ENCODE measurements around the gene RASGRP2.

Gene RASGRP2

GRCh38 chr11:64757549-64758329 is 13.8 kb upstream of the RASGRP2 start:
- no peak for DNase-seq (ENCODE audit: low read depth, low spot score)

DNA sequence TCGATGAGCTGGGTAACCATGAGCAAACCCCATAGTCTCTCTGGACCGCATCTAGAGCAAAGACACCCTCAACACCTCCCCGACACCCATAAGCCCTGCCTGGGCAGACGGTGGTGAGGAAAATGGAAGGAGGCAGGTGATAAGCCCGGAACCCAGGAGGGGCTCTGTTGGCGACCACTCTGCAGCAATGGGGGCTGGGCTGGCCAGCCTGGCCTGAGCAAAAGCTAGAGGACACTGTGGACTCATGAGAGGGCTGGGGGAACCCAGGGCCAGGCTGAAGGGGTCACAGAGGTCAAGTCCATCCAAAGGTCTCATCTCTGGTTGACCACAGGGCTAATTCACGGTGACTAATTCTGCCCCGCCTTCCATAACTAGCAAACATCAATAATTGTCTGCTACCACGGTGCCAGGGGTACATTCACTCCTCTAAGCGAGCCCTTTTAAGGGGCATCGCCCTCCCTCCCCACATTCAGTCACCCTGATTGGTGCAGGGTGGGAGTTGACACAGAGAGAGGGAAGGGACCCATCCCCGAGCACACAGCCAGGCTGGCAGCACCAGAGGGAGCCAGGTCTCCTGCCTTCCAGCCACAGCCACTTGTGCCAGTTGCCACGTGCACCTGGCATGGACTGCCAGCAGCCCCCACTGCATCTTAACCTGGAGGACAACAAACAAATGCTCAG is 11.9 kb upstream of the RASGRP2 start:
- no peak for DNase-seq (ENCODE audit: low read depth, low spot score)

GRCh38 chr11:64754919-64755662 is 11.1 kb upstream of the RASGRP2 start:
- DNase-seq (ENCODE audit: low read depth, low spot score): no peak

DNA sequence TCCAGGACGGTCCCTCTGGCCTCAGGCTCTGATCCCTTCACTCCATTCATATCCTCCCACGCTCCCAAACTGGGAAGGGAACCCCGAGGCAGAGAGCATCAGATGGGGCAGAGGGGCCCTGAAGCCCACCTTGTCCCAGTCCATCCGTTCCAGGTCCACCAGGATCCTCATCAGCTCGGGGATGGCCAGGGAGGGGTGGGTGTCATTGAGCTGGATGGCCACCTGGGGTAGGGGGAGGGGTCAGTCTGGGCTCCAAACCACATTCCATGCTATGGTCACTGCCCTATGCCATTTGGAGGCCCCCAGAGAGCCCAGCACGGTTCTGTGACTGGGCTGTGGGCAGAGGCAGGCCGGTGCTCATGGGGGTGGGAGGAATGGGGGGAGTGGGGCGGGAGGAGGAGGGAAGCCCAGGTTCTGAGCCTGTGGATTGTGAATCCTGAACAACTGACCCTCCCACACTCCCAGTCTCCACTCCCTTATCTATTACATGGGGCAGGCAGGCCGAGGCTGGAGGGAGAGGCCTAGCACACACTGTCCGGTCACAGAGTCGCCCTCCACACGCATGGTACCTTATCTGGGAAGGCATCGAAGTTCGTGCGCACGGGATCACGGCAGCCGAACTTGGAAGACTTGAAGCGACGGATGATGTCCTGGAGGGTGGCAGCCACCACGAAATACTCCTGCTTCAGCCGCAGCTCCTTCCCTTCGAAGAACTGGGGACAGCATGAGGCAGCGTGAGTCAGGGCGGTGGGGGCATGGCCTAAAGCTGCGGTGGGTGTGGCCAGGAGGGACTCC is 10.4 kb upstream of the RASGRP2 start:
- no peak for DNase-seq (ENCODE audit: low read depth, low spot score)

DNA sequence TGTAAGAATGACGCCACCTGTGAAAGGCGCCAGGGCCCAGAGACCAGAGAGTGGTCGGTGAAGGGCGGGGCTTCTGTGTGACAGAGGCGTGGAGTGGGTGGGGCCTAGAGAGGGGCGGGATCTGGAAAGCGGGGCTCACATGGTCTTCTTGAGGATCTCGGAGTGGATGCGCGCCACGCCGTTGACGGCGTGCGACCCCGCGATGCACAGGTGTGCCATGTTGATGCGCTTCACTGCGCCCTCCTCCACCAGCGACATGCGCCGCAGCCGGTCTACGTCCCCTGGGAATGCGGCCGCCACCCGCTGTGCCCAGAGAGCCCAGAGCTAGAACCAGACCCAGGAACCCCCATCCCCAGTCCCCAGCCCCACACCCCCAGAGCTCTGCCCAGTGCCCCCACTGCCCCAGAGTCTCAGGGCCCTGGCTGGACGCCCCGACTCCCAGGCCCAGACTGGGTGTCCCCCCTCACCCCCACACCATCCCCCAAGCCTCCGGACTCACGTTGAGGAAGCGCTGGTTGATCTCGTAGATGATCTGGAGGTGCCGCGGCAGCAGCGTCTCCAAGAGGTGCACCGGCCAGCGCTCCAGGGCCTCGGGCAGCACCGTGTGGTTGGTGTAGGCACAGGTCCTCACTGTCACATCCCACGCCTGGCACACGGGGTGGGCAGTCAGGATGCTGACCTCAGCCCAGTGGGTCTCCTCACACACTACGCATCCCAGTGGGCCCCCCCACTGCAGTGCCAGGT is 9.6 kb upstream of the RASGRP2 start:
- no peak for DNase-seq (ENCODE audit: low read depth, low spot score)

DNA sequence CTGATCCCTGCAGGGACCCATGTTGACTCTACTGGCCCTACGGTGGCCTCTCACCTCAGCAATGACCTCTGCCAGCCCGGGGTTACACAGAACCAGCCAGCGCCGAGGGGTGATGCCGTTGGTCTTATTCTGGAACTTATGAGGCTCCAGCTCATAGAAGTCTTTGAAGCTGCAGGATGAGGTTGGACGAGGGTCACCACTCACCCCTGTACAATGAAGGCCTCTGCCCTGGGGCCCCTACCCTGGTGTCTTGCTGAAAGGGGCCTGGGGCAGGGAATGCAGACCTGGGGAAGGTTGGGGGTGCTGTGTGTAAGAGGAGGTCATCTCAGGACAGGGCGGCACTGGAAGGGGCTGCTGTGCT is 9.1 kb upstream of the RASGRP2 start:
- DNase-seq (ENCODE audit: low read depth, low spot score): no peak

GRCh38 chr11:64752175-64752970 is 8.4 kb upstream of the RASGRP2 start:
- no peak for DNase-seq (ENCODE audit: low read depth, low spot score)

- DNase-seq (ENCODE audit: low read depth, low spot score): no peak
These were observed 7.6 kb upstream of the RASGRP2 start for GRCh38 chr11:64751580-64751979.

DNA sequence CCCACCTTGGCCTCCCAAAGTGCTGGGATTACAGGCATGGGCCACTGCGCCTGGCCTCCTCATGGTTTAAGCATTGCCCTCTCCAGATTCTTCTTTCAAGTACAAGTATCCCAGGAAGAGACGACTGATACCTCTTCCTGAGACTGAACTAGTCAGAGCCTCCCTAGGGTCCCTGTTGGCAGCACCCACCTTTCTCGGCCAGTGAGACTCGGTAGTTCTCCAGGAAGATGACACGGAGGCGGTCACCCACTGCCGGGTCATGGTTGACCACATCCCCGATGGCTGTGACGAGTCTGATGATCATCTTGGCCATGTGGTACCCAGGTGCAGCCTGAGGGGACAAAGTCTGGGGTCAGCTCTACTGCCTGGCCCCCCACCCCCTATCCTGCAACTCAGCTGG is 7.2 kb upstream of the RASGRP2 start:
- no peak for DNase-seq (ENCODE audit: low read depth, low spot score)

DNA sequence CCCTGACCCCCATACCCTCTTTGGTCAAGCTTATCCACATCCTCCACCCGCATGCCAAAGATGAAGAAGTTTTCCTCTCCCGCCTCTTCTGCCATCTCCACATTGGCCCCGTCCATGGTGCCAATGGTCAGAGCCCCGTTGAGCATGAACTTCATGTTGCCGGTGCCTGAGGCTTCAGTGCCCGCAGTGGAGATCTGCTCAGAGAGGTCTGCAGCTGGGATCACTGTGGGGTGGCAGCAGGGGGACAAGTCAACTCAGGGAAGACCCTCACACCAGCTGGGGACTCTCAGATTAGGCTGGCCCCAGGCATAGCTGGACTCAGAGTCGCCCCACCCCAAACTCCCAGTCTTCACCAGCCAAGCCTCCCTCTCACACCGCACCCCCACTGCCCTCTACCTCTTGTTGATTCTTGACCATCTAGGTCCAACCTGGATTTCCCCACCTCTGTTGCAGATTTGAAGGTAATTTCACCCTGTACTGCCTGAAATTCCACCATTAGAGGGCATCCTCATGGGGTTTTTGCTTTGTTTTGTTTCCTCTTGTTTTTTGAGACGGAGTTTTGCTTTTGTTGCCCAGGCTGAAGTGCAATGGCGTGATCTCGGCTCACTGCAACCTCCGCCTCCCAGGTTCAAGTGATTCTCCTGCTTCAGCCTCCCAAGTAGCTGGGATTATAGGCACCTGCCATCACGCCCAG is 6.6 kb upstream of the RASGRP2 start:
- no peak for DNase-seq (ENCODE audit: low read depth, low spot score)

DNA sequence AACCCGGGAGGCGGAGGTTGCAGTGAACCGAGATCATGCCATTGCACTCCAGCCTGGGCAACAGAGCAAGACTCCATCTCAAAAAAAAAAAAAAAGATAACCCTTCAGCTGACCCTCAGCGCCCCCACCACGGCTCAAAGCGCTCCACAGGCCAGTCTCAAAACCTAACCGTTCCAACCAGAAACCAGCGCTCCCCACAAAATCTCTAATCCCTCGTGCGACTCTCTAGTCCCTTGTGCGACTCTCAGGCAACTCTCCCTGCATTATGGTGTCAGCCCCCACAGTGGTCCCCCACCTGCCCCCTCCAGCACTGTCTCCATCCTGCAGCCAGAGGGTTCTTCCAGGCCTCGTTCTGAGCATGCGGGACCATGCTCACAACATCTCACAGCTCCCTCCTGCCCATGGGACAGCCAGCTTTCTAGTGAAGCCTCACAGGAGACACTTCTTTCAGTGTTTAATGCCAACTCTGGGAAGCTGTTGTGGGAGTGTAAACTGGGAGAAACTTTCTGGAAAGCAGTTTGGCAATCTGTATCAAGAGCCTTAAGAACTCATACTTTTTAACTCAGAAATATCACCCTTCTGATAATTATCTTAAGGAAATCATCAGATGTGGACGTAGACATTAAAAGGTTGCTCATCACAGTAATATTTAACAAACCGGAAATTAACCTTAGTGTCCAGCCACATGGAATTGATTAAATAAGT is 4.2 kb upstream of the RASGRP2 start:
- no peak for DNase-seq (ENCODE audit: low read depth, low spot score)

DNA sequence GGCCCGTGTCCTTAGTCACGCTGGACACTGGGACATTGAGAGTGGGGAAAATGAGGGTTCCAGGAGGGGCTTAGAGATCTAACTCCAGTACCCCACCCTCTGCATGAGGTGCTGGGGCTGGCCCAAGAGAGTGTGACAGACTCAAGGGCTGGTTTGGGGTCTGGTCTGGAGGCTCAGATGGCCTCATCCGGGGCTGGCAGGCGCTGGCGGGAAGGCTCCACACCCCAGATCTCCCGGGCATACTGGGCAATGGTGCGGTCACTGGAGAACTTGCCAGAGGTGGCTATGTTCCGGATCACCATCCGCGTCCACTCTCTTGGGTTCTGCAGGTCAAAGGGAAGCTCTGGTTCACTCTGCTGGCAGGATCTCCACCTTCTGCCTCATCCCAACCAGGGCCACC is 2.5 kb upstream of the RASGRP2 start:
- no peak for DNase-seq (ENCODE audit: low read depth, low spot score)

- DNase-seq (ENCODE audit: low read depth, low spot score): peak; percentile 37
These were observed 1.8 kb upstream of the RASGRP2 start for GRCh38 chr11:64745521-64746328.

DNA sequence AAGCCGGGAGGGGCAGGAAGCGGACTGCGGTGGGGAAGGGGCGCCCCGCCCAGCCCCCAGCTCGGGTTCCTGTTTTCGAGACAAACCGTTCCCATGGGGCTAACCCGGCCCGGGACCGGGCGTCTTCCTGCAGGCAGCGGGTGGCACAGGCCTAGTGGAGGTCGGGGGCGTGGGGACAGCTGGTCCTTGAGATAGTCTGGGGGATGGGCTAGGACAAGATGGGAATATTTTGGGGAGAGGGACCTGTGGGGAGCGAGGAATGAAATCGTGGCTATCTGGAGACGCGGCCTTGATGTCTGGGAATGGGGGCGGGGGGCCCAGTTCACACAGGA is 1.2 kb upstream of the RASGRP2 start:
- no peak for DNase-seq (ENCODE audit: low read depth, low spot score)

DNA sequence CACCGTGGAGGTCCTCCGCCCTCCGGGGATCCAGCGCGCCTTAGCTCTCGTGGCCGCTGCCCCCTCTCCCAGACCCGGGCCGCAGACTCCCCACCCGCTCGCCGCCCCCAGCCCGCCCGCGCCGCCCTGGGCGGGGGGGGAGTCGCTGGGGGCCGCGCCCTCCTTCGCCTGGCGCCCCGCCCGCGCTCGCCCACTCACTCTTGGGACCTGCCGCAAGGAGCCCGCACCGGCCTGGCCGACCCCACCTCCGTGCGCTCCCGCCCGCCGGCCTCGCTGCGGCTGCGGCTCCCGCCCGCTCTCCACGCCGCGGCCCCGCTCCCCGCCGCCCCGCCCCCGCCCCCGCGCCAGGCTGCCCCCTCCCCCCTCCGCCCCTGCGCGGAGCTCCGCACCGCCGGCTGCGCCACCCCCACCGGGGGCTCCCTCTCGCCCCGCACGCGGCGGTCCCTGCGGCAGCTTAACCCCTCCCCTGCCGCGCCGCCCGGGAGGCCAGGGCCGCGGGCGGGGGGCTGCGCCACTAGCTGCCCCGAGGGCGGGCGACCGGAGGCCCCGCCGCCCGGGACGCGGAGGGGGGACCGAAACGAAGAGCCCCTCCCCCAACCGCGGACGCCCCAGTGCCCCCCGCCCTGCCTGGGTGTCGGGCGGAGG is 724 bp upstream of the RASGRP2 start:
- DNase-seq (ENCODE audit: low read depth, low spot score): no peak

DNA sequence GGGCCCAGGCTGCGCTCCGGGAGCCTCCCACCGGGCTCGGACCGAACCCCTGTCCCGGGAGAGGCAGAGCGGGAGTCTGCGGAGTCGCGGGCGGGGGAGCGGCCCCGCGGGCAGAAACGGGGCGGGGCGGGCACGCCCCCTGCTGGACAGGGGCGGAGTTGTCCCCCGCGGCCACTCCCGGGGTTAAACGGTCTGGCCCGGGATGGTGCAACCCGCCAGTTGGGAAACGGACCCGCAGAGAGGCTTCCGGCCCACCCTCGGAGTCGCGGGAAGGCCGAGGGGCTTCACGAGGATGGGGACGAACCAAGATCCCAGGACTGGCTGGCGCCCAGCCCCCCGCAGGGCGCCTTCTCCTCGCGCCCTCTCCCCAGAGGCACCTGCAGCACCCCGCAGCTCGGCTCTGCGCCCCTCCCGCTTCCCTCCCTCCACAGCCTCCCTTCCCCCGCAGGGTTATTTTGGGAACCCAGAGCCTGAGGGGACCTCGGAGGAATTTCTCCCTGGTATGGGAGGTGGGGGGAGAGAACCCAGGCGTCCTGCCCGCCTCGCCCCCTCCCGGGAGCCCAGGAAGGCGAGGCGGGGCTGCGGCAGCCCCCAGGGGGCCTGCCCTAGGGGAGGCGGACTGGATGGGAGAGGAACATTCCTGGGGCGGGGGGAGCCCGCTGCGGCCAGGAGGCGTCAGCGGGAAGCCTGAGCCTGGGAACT is 902 bp downstream of the RASGRP2 start:
- DNase-seq (ENCODE audit: low read depth, low spot score): peak; percentile 54

Data from activated naive CD8-positive, alpha-beta T cell treated with anti-CD3 and anti-CD28 coated beads, Interleukin-2, amount 50 U/mL, for 16 hours (primary cell).